Measurements from ENCODE around the gene TCF12.

The TCF12 gene

DNA sequence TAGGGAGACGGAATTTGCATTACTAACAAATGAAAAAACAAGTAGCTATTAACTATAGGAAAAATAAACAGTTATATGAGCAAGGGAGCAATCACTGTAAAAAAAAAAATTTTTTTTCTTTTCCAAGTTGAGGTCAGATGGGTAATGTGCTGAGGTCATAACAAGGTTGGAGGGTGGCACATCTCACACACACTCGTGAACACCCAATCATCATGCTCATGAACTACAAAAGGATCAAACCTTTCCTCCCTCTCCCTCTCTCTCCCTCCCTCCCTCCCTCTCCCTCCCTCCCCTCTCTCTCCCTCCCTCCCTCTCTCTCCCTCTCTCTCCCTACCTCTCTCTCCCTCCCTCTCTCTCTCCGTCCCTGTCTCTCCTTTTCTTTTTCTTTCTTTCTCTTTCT is 360.0 kb downstream of the TCF12 start:
- no peak overlapping the region for H3K18ac ChIP-seq (ENCODE audit: low read length)
- no peak overlapping the region for H2BK12ac ChIP-seq (ENCODE audit: low read length)
- no peak overlapping the region for H3K9ac ChIP-seq (ENCODE audit: low read depth, low read length, poor library complexity)
- no peak overlapping the region for H2BK120ac ChIP-seq (ENCODE audit: low read depth, low read length)
- H2AFZ ChIP-seq (ENCODE audit: low read length) = no peak overlapping the region
- no peak overlapping the region for H2BK15ac ChIP-seq (ENCODE audit: low read length)
- no peak overlapping the region for H3K23ac ChIP-seq (ENCODE audit: low read depth, low read length, poor library complexity)
- H3K79me1 ChIP-seq (ENCODE audit: low read depth, low read length) = no peaks in the 10 kb centered on the region
- H3K9me3 ChIP-seq (replicated peaks in 1 of 2; ENCODE audit: control insufficient read depth in 2 of 2, insufficient read depth in 1 of 2, low read depth in 1 of 2, low read length in 2 of 2) = no peaks in the 10 kb centered on the region
- no CpG with 5 or more reads among the region's 3 CpGs for WGBS, 2 donors (ENCODE audit: extremely low coverage in 2 of 2, insufficient read length in 2 of 2, insufficient replicate concordance in 1 of 2)
- no peak overlapping the region for H3K4me2 ChIP-seq (ENCODE audit: insufficient read depth, low read length, poor library complexity, severe bottlenecking)
- no peak overlapping the region for H4K8ac ChIP-seq (ENCODE audit: low read depth, low read length)
- H4K91ac ChIP-seq (ENCODE audit: low read depth, low read length, poor library complexity) = no peak overlapping the region
- H3K27me3 ChIP-seq (ENCODE audit: control insufficient read depth in 3 of 3, insufficient read depth in 3 of 3, low read depth in 1 of 3, low read length in 3 of 3) = no peaks in the 10 kb centered on the region
- no peak overlapping the region for H2BK5ac ChIP-seq (ENCODE audit: low read length)
- H2AK5ac ChIP-seq (ENCODE audit: low read depth, low read length) = no peak overlapping the region
- H3K4ac ChIP-seq (ENCODE audit: low read length) = no peak overlapping the region
- no peak overlapping the region for H3K27ac ChIP-seq (replicated peaks; ENCODE audit: low read length)
- no peak for DNase-seq (ENCODE audit: low spot score)
- peaks cover 15 to 99% of the 10 kb centered on the region in 2 donors for H3K36me3 ChIP-seq (replicated peaks in 1 of 2; ENCODE audit: control insufficient read depth in 2 of 2, insufficient read depth in 2 of 2, low read length in 2 of 2)
- no peak overlapping the region for H3K4me3 ChIP-seq (ENCODE audit: low read length in 2 of 2)
- H3K14ac ChIP-seq (ENCODE audit: low read length) = no peak overlapping the region
- H3K4me1 ChIP-seq (ENCODE audit: control insufficient read depth in 2 of 2, insufficient read depth in 1 of 2, low read depth in 1 of 2, low read length in 2 of 2) = no peaks in the 10 kb centered on the region

DNA sequence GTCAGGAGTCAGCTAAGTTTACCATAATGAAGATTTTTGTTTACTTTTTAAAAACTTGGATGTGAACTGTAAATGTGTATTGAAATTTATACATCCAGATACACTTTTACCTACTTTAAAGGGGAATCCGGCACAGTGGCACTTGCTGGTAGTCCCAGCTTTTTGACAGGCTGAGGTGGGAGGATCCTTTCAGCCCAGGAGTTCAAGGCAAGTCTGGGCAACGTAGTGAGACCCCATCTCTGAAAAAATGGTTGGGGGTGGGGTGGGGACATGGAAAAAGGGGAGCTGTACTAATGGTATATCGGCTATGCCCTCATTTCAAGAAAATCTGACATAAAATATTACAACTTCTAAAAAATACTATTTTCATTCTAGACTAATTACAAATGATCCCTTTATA is 362.0 kb downstream of the TCF12 start:
- Histone ChIP-seq H3K18ac (ENCODE audit: low read length) (no peak overlapping the region), H2BK15ac (ENCODE audit: low read length) (no peak overlapping the region), H3K4me1 (ENCODE audit: control insufficient read depth in 2 of 2, insufficient read depth in 1 of 2, low read depth in 1 of 2, low read length in 2 of 2) (no peaks in the 10 kb centered on the region), H3K4me3 (ENCODE audit: low read length in 2 of 2) (no peak overlapping the region), H3K27me3 (ENCODE audit: control insufficient read depth in 3 of 3, insufficient read depth in 3 of 3, low read depth in 1 of 3, low read length in 3 of 3) (no peaks in the 10 kb centered on the region), H4K8ac (ENCODE audit: low read depth, low read length) (no peak overlapping the region), H4K91ac (ENCODE audit: low read depth, low read length, poor library complexity) (no peak overlapping the region), H3K36me3 (replicated peaks in 1 of 2; ENCODE audit: control insufficient read depth in 2 of 2, insufficient read depth in 2 of 2, low read length in 2 of 2) (peaks cover 11 to 99% of the 10 kb centered on the region in 2 donors), H3K23ac (ENCODE audit: low read depth, low read length, poor library complexity) (no peak overlapping the region), H2BK120ac (ENCODE audit: low read depth, low read length) (no peak overlapping the region), H3K9ac (ENCODE audit: low read depth, low read length, poor library complexity) (no peak overlapping the region), H2AK5ac (ENCODE audit: low read depth, low read length) (no peak overlapping the region), H3K9me3 (replicated peaks in 1 of 2; ENCODE audit: control insufficient read depth in 2 of 2, insufficient read depth in 1 of 2, low read depth in 1 of 2, low read length in 2 of 2) (no peaks in the 10 kb centered on the region), H3K79me1 (ENCODE audit: low read depth, low read length) (no peaks in the 10 kb centered on the region), H2BK12ac (ENCODE audit: low read length) (no peak overlapping the region), H3K27ac (replicated peaks; ENCODE audit: low read length) (no peak overlapping the region), H2BK5ac (ENCODE audit: low read length) (no peak overlapping the region), H3K14ac (ENCODE audit: low read length) (no peak overlapping the region), H2AFZ (ENCODE audit: low read length) (no peak overlapping the region), H3K4me2 (ENCODE audit: insufficient read depth, low read length, poor library complexity, severe bottlenecking) (no peak overlapping the region), H3K4ac (ENCODE audit: low read length) (no peak overlapping the region)
- no peak for DNase-seq (ENCODE audit: low spot score)
- no CpG with 5 or more reads among the region's 3 CpGs for WGBS, 2 donors (ENCODE audit: extremely low coverage in 2 of 2, insufficient read length in 2 of 2, insufficient replicate concordance in 1 of 2)

DNA sequence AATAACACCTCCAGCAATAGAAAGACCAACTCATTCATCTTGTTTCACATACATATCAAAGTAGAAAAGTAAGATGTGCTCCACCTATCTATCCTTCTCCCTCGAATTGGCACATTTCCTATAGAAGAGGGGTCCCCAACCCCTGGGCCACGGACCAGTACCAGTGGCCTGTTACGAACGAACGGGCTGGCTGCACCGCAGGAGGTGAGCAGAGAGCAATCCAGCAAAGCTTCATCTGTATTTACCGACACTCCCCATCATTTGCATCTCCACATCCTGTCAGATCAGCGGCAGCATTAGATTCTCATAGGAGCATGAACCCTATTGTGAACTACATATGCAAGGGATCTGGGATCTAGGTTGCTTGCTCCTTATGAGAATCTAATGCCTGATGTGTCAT is 362.9 kb downstream of the TCF12 start:
- no peaks in the 10 kb centered on the region for H3K27me3 ChIP-seq (ENCODE audit: control insufficient read depth in 3 of 3, insufficient read depth in 3 of 3, low read depth in 1 of 3, low read length in 3 of 3)
- no peak overlapping the region for H2BK120ac ChIP-seq (ENCODE audit: low read depth, low read length)
- no peak overlapping the region for H3K4ac ChIP-seq (ENCODE audit: low read length)
- H3K18ac ChIP-seq (ENCODE audit: low read length) = no peak overlapping the region
- no peaks in the 10 kb centered on the region for H3K79me1 ChIP-seq (ENCODE audit: low read depth, low read length)
- no peak overlapping the region for H4K8ac ChIP-seq (ENCODE audit: low read depth, low read length)
- H3K14ac ChIP-seq (ENCODE audit: low read length) = no peak overlapping the region
- H3K36me3 ChIP-seq (replicated peaks in 1 of 2; ENCODE audit: control insufficient read depth in 2 of 2, insufficient read depth in 2 of 2, low read length in 2 of 2) = peaks cover 11 to 99% of the 10 kb centered on the region in 2 donors
- peak overlapping the region; percentile 44 for H3K23ac ChIP-seq (ENCODE audit: low read depth, low read length, poor library complexity)
- WGBS, 2 donors (ENCODE audit: extremely low coverage in 2 of 2, insufficient read length in 2 of 2, insufficient replicate concordance in 1 of 2) = no CpG with 5 or more reads among the region's 8 CpGs
- no peak overlapping the region for H3K4me2 ChIP-seq (ENCODE audit: insufficient read depth, low read length, poor library complexity, severe bottlenecking)
- no peak for DNase-seq (ENCODE audit: low spot score)
- H3K4me1 ChIP-seq (ENCODE audit: control insufficient read depth in 2 of 2, insufficient read depth in 1 of 2, low read depth in 1 of 2, low read length in 2 of 2) = peaks cover 0 to 2% of the 10 kb centered on the region in 2 donors
- no peak overlapping the region for H2BK12ac ChIP-seq (ENCODE audit: low read length)
- no peak overlapping the region for H3K27ac ChIP-seq (replicated peaks; ENCODE audit: low read length)
- H2AK5ac ChIP-seq (ENCODE audit: low read depth, low read length) = no peak overlapping the region
- no peak overlapping the region for H2BK5ac ChIP-seq (ENCODE audit: low read length)
- no peak overlapping the region for H3K9ac ChIP-seq (ENCODE audit: low read depth, low read length, poor library complexity)
- no peak overlapping the region for H4K91ac ChIP-seq (ENCODE audit: low read depth, low read length, poor library complexity)
- no peak overlapping the region for H3K4me3 ChIP-seq (ENCODE audit: low read length in 2 of 2)
- no peak overlapping the region for H2AFZ ChIP-seq (ENCODE audit: low read length)
- H2BK15ac ChIP-seq (ENCODE audit: low read length) = no peak overlapping the region
- H3K9me3 ChIP-seq (replicated peaks in 1 of 2; ENCODE audit: control insufficient read depth in 2 of 2, insufficient read depth in 1 of 2, low read depth in 1 of 2, low read length in 2 of 2) = no peaks in the 10 kb centered on the region

DNA sequence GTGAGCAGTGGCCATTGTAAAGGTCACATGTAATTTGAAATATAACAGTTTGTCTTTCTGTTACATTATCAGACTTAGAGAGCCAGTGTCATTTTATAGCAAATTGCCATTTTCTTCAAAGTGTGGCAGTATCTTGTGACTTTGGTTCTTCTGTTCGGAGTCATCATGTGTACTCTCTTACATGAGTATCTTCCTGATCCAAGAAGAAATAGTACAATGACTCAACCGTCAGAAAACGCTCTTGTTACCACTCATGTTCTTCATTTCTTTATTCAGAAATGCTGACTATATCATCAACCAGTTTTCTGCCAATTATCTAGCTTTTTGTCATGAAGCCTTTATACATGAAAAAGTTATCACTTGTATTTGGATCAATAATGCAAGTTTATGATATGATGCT is 364.2 kb downstream of the TCF12 start:
- Histone ChIP-seq H4K8ac (ENCODE audit: low read depth, low read length) (no peak overlapping the region), H2BK15ac (ENCODE audit: low read length) (no peak overlapping the region), H3K23ac (ENCODE audit: low read depth, low read length, poor library complexity) (no peak overlapping the region), H3K79me1 (ENCODE audit: low read depth, low read length) (no peaks in the 10 kb centered on the region), H3K4ac (ENCODE audit: low read length) (no peak overlapping the region), H3K4me3 (ENCODE audit: low read length in 2 of 2) (no peak overlapping the region), H3K36me3 (replicated peaks in 1 of 2; ENCODE audit: control insufficient read depth in 2 of 2, insufficient read depth in 2 of 2, low read length in 2 of 2) (peaks cover 11 to 100% of the 10 kb centered on the region in 2 donors), H2AK5ac (ENCODE audit: low read depth, low read length) (no peak overlapping the region), H3K27me3 (ENCODE audit: control insufficient read depth in 3 of 3, insufficient read depth in 3 of 3, low read depth in 1 of 3, low read length in 3 of 3) (no peaks in the 10 kb centered on the region), H3K9ac (ENCODE audit: low read depth, low read length, poor library complexity) (no peak overlapping the region), H2BK5ac (ENCODE audit: low read length) (no peak overlapping the region), H2BK120ac (ENCODE audit: low read depth, low read length) (no peak overlapping the region), H4K91ac (ENCODE audit: low read depth, low read length, poor library complexity) (no peak overlapping the region), H2BK12ac (ENCODE audit: low read length) (no peak overlapping the region), H2AFZ (ENCODE audit: low read length) (no peak overlapping the region), H3K4me2 (ENCODE audit: insufficient read depth, low read length, poor library complexity, severe bottlenecking) (no peak overlapping the region), H3K27ac (replicated peaks; ENCODE audit: low read length) (no peak overlapping the region), H3K18ac (ENCODE audit: low read length) (no peak overlapping the region), H3K4me1 (ENCODE audit: control insufficient read depth in 2 of 2, insufficient read depth in 1 of 2, low read depth in 1 of 2, low read length in 2 of 2) (peaks cover 0 to 7% of the 10 kb centered on the region in 2 donors), H3K14ac (ENCODE audit: low read length) (no peak overlapping the region), H3K9me3 (replicated peaks in 1 of 2; ENCODE audit: control insufficient read depth in 2 of 2, insufficient read depth in 1 of 2, low read depth in 1 of 2, low read length in 2 of 2) (no peaks in the 10 kb centered on the region)
- WGBS, 2 donors (ENCODE audit: extremely low coverage in 2 of 2, insufficient read length in 2 of 2, insufficient replicate concordance in 1 of 2) = no CpG with 5 or more reads among the region's 3 CpGs
- no peak for DNase-seq (ENCODE audit: low spot score)

Measured in neuronal stem cell (in vitro differentiated cells).